K562 (cell line): ENCODE data around the gene KRTAP10-6. TPM values are rescaled to one million over a fixed set of nuclear protein-coding genes. Genes with fewer than 3 reads are reported as not detected.
A peak's percentile ranks its signal among the peaks of the same experiment; 100 is the strongest.

Experiments
- ATAC-seq: fragments of 200-7000 bp; cut with Tn5 transposase; 3 replicates; pipeline ENCODE4 v1.9.1; 2020; ENCODE audit warnings: moderate library complexity
- BruUV-seq: library from RNA; stranded (reverse); fragments of 400-500 nt; replicated peaks from 2 replicates; lab custom pipeline; 2021; lab: Mats Ljungman, UMichigan
- CTCF ChIA-PET: fragments of 300-600 bp; formaldehyde crosslinking; extraction: SDS; loops from one replicate; lab custom pipeline; 2021; ENCODE audit warnings: low intra/inter-chr PET ratio; lab: Yijun Ruan, JAX
- POLR2A ChIA-PET: fragments of 300-600, 350-650 bp; sonication (Branson Sonifier 250); formaldehyde crosslinking; extraction: SDS; loops from one replicate; lab custom pipeline; 2021; ENCODE audit warnings: antibody characterized with exemption, inconsistent platforms; lab: Yijun Ruan, JAX
- DNase-seq, 4 experiments: peaks; one replicate each; pipeline versions ENCODE4 v3.0.0 to v3.0.0-alpha.2; 2011 to 2018; ENCODE audit warnings: low spot score in 3 of 4, mixed read lengths in 3 of 4; ENCODE audit errors: extremely low read depth in 1 of 4
- FAIRE-seq: peaks from 2 replicates; lab custom pipeline; 2011; peaks lifted over from hg19 to GRCh38; lab: Jason Lieb, UNC
- H2AFZ ChIP-seq: 2 replicates; pipeline ENCODE4 v1.6.0; 2011; ENCODE audit warnings: low read depth, low read length, control low read depth, inconsistent platforms
- H3K27ac ChIP-seq: fragments of 200-600 bp; 3 replicates; pipeline ENCODE4 v1.8.0; 2011; ENCODE audit warnings: low read depth, mild to moderate bottlenecking, control low read depth, inconsistent platforms, low read length, moderate library complexity, mixed read lengths; ENCODE audit errors: extremely low read depth
- H3K27me3 ChIP-seq, 2 experiments: fragments of 300-600 bp in 1 of 2; 2 replicates in 1 of 2; 3 replicates in 1 of 2; pipeline versions ENCODE4 v1.6.0 to v1.8.0; 2011; ENCODE audit warnings: inconsistent platforms in 2 of 2, low read length in 2 of 2, mild to moderate bottlenecking in 1 of 2, mixed read lengths in 1 of 2, moderate library complexity in 1 of 2; ENCODE audit not compliant: control insufficient read depth in 2 of 2, insufficient read depth in 2 of 2
- H3K36me3 ChIP-seq: fragments of 300-600 bp; 3 replicates; pipeline ENCODE4 v1.8.0; 2011; ENCODE audit warnings: mild to moderate bottlenecking, low read length, inconsistent platforms; ENCODE audit not compliant: control insufficient read depth, insufficient read depth
- H3K4me1 ChIP-seq, 2 experiments: fragments of 200-600 bp in 1 of 2; replicated peaks in 1 of 2; 2 replicates in 1 of 2; 3 replicates in 1 of 2; pipeline versions ENCODE4 v1.5.1 to v1.8.0; 2011; ENCODE audit warnings: inconsistent platforms in 2 of 2, low read length in 2 of 2, mild to moderate bottlenecking in 1 of 2, mixed read lengths in 1 of 2, moderate library complexity in 1 of 2; ENCODE audit not compliant: control insufficient read depth in 2 of 2, insufficient read depth in 2 of 2
- H3K4me2 ChIP-seq: 2 replicates; pipeline ENCODE4 v1.6.1; 2011; ENCODE audit warnings: low read length, control low read depth, inconsistent platforms, mixed read lengths; ENCODE audit not compliant: insufficient read depth
- H3K4me3 ChIP-seq: fragments of 200-600 bp; sonication (generic), shearing (Covaris generic); 2 replicates; pipeline ENCODE4 v1.5.1; 2016; ENCODE audit warnings: control low read depth, inconsistent platforms
- H3K79me2 ChIP-seq: fragments of 200-600 bp; 3 replicates; pipeline ENCODE4 v1.8.0; 2011; ENCODE audit warnings: low read length, inconsistent platforms; ENCODE audit not compliant: control insufficient read depth, insufficient read depth
- H3K9ac ChIP-seq, 2 experiments: 2 replicates each; pipeline versions ENCODE4 v1.6.0 to v1.6.1; 2011; ENCODE audit warnings: low read depth in 2 of 2, low read length in 2 of 2, control low read depth in 1 of 2, inconsistent platforms in 1 of 2, mild to moderate bottlenecking in 1 of 2, mixed read lengths in 1 of 2; ENCODE audit not compliant: insufficient read depth in 1 of 2
- H3K9me1 ChIP-seq: one replicate; pipeline ENCODE4 v1.6.0; 2011; ENCODE audit warnings: inconsistent platforms, mild to moderate bottlenecking, low read length, moderate library complexity; ENCODE audit not compliant: control insufficient read depth, insufficient read depth
- H3K9me3 ChIP-seq: replicated peaks from 2 replicates; pipeline ENCODE4 v1.5.1; 2011; ENCODE audit warnings: low read depth, low read length, inconsistent platforms; ENCODE audit not compliant: control insufficient read depth, insufficient read depth
- H4K20me1 ChIP-seq: replicated peaks from 2 replicates; pipeline ENCODE4 v1.6.1; 2011; ENCODE audit warnings: low read length, inconsistent platforms, mixed read lengths; ENCODE audit not compliant: control insufficient read depth, insufficient read depth
- ARID1B ChIP-seq: fragments of 450-650 bp; IDR thresholded peaks from 2 replicates; pipeline ENCODE4 v1.6.1; 2016; ENCODE audit warnings: antibody characterized with exemption, mild to moderate bottlenecking, inconsistent platforms
- CBFB ChIP-seq: sonication (generic); formaldehyde crosslinking; IDR thresholded peaks from 2 replicates; pipeline ENCODE4 v1.4.0; 2020; ENCODE audit warnings: mild to moderate bottlenecking, missing genetic modification reagents
- MEIS2 ChIP-seq: fragments of 450-650 bp; IDR thresholded peaks from 2 replicates; pipeline ENCODE4 v1.6.1; 2014; ENCODE audit warnings: mild to moderate bottlenecking; ENCODE audit not compliant: partially characterized antibody
- MYNN ChIP-seq, 2 experiments: sonication (generic); formaldehyde crosslinking in 1 of 2; IDR thresholded peaks; 2 replicates each; pipeline versions ENCODE4 v1.5.0 to v1.6.1; 2016 to 2020; ENCODE audit warnings: antibody characterized with exemption in 1 of 2, missing genetic modification reagents in 1 of 2
- NR4A1 ChIP-seq, 2 experiments: fragments of 250-450 bp in 1 of 2; fragments of 450-650 bp in 1 of 2; sonication (Bioruptor Pico) in 1 of 2; IDR thresholded peaks; 2 replicates each; pipeline versions ENCODE4 v1.4.0 to v1.6.1; 2016 to 2020; ENCODE audit warnings: mild to moderate bottlenecking in 2 of 2, missing compliant biosample characterization in 1 of 2, missing genetic modification characterization in 1 of 2, moderate library complexity in 1 of 2
- PHTF2 ChIP-seq: fragments of 250-450 bp; sonication (Bioruptor Pico); IDR thresholded peaks from 2 replicates; pipeline ENCODE4 v1.5.0; 2021; ENCODE audit warnings: mild to moderate bottlenecking
- PML ChIP-seq: IDR thresholded peaks from 2 replicates; pipeline ENCODE4 v1.6.1; 2012; ENCODE audit warnings: low read length, inconsistent platforms
- POLR3G ChIP-seq: IDR thresholded peaks from 2 replicates; pipeline ENCODE4 v1.6.1; 2011; ENCODE audit not compliant: insufficient read length, insufficient replicate concordance; ENCODE audit errors: extremely low read depth
- RFX5 ChIP-seq: IDR thresholded peaks from 2 replicates; pipeline ENCODE4 v1.6.1; 2011; ENCODE audit warnings: low read depth, mild to moderate bottlenecking, improper control_type of control experiment, low read length
- ZFP1 ChIP-seq: fragments of 450-650 bp; formaldehyde crosslinking; IDR thresholded peaks from 2 replicates; pipeline ENCODE4 v1.4.0; 2020; ENCODE audit warnings: mild to moderate bottlenecking, mixed read lengths
- ZNF175 ChIP-seq: fragments of 200-800 bp; sonication (Bioruptor generic); IDR thresholded peaks from 2 replicates; pipeline ENCODE4 v1.6.1; 2016; ENCODE audit warnings: low read depth, mild to moderate bottlenecking, missing genetic modification characterization, missing compliant biosample characterization
- ZNF184 ChIP-seq: sonication (generic); formaldehyde crosslinking; IDR thresholded peaks from 2 replicates; pipeline ENCODE4 v1.5.0; 2020; ENCODE audit warnings: missing genetic modification reagents
- ZNF57 ChIP-seq: fragments of 450-650 bp; formaldehyde crosslinking; IDR thresholded peaks from 2 replicates; pipeline ENCODE4 v1.4.0; 2020; ENCODE audit warnings: mild to moderate bottlenecking, moderate library complexity
- ZNF830 ChIP-seq: fragments of 250-450 bp; sonication (Bioruptor Pico); IDR thresholded peaks from 2 replicates; pipeline ENCODE4 v1.5.0; 2021; ENCODE audit warnings: mild to moderate bottlenecking
- WGBS: fragments of 100-300 bp; shearing (Covaris generic); methylation state at CpG from one replicate; pipeline ENCODE4 v1.1.6; 2016; ENCODE audit warnings: low coverage, mixed read lengths; ENCODE audit not compliant: insufficient coverage; ENCODE audit errors: missing lambda C conversion rate; 5-methylcytosine and 5-hydroxymethylcytosine counted together
- in situ Hi-C: fragments of 300-500 bp; cut with MboI; formaldehyde crosslinking; loops from 4 replicates; pipeline ENCODE4 v1.15.0; 2018; ENCODE audit warnings: inconsistent platforms, mixed read lengths
- intact Hi-C: fragments of 100-400 bp; cut with micrococcal nuclease; formaldehyde crosslinking; loops from 2 replicates; pipeline ENCODE4 v1.14.2; 2022
- polyA plus RNA-seq, 8 experiments: library from polyadenylated mRNA; depleted of rRNA in 4 of 8; stranded (reverse) in 5 of 8; unstranded in 3 of 8; fragments of >200 nt; fragmentation: Nextera tagmentation in 2 of 8; fragmentation: Illumina TruSeq in 1 of 8; extraction: Ambion mirVana in 2 of 8; extraction: Trizol in 1 of 8; gene quantifications; 2 replicates each; pipeline versions ENCODE4 v1.2.1 to v1.2.3, GENCODE V29; 2011 to 2014; ENCODE audit warnings: inconsistent platforms in 1 of 8, missing spikeins in 1 of 8
- total RNA-seq, 7 experiments: library from RNA; depleted of rRNA in 6 of 7; stranded (reverse); fragments of >200 nt in 6 of 7; fragmentation: Illumina TruSeq in 2 of 7; extraction: Trizol in 2 of 7; gene quantifications; 2 replicates each; pipeline versions ENCODE4 v1.2.1 to v1.2.3, GENCODE V29; 2011 to 2021; ENCODE audit warnings: low replicate concordance in 1 of 7
- TF ChIP-seq, protein P1 (sequence below): fragments of 250-450 bp; sonication (Bioruptor Pico); IDR thresholded peaks from 2 replicates; pipeline ENCODE4 v1.8.0; 2021; ENCODE audit warnings: moderate library complexity, mild to moderate bottlenecking, inconsistent platforms
- TF ChIP-seq, protein P2 (sequence below): fragments of 450-650 bp; formaldehyde crosslinking; IDR thresholded peaks from 2 replicates; pipeline ENCODE4 v1.4.0; 2022; ENCODE audit warnings: mild to moderate bottlenecking, moderate library complexity
- TF ChIP-seq, protein P3 (sequence below): sonication (generic); formaldehyde crosslinking; IDR thresholded peaks from 2 replicates; pipeline ENCODE4 v1.8.0; 2022; ENCODE audit warnings: missing genetic modification reagents, mild to moderate bottlenecking, borderline replicate concordance
- TF ChIP-seq, protein P4 (sequence below): fragments of 200-400 bp; formaldehyde crosslinking; IDR thresholded peaks from 2 replicates; pipeline ENCODE4 v1.6.1; 2017; ENCODE audit warnings: mild to moderate bottlenecking, low read depth, low read length, moderate library complexity

The KRTAP10-6 gene
- total and polyA plus RNA-seq, 9 of the 15 experiments (the other 6 are each of a cell fraction or from before 2014, with no cell fraction given), result not detected

- no peak overlapping the region for H2AFZ ChIP-seq
- no peak overlapping the region for H3K27ac ChIP-seq
- ATAC-seq, result no peak
- TF ChIP-seq, protein P1, sequence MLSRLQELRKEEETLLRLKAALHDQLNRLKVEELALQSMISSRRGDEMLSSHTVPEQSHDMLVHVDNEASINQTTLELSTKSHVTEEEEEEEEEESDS (CRISPR knock-in tag), result no peak
- no peak for TF ChIP-seq CBFB (CRISPR knock-in tag)
- TF ChIP-seq ZNF57 (CRISPR knock-in tag), result no peak
- TF ChIP-seq, protein P2, sequence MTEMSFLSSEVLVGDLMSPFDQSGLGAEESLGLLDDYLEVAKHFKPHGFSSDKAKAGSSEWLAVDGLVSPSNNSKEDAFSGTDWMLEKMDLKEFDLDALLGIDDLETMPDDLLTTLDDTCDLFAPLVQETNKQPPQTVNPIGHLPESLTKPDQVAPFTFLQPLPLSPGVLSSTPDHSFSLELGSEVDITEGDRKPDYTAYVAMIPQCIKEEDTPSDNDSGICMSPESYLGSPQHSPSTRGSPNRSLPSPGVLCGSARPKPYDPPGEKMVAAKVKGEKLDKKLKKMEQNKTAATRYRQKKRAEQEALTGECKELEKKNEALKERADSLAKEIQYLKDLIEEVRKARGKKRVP (CRISPR knock-in tag), result no peak
- no peak for TF ChIP-seq POLR3G
- TF ChIP-seq ZNF175 (CRISPR knock-in tag), result no peak
- no peak for TF ChIP-seq MYNN (IDR thresholded peaks at IDR 0.05)
- no peak for TF ChIP-seq MYNN (CRISPR knock-in tag; IDR thresholded peaks at IDR 0.05)
- no peak for TF ChIP-seq ZFP1 (CRISPR knock-in tag)
- TF ChIP-seq MEIS2, result no peak
- no peak for TF ChIP-seq ZNF184 (CRISPR knock-in tag)
- TF ChIP-seq, protein P3, sequence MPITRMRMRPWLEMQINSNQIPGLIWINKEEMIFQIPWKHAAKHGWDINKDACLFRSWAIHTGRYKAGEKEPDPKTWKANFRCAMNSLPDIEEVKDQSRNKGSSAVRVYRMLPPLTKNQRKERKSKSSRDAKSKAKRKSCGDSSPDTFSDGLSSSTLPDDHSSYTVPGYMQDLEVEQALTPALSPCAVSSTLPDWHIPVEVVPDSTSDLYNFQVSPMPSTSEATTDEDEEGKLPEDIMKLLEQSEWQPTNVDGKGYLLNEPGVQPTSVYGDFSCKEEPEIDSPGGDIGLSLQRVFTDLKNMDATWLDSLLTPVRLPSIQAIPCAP (CRISPR knock-in tag), result no peak
- no peak for TF ChIP-seq PML
- TF ChIP-seq, protein P4, sequence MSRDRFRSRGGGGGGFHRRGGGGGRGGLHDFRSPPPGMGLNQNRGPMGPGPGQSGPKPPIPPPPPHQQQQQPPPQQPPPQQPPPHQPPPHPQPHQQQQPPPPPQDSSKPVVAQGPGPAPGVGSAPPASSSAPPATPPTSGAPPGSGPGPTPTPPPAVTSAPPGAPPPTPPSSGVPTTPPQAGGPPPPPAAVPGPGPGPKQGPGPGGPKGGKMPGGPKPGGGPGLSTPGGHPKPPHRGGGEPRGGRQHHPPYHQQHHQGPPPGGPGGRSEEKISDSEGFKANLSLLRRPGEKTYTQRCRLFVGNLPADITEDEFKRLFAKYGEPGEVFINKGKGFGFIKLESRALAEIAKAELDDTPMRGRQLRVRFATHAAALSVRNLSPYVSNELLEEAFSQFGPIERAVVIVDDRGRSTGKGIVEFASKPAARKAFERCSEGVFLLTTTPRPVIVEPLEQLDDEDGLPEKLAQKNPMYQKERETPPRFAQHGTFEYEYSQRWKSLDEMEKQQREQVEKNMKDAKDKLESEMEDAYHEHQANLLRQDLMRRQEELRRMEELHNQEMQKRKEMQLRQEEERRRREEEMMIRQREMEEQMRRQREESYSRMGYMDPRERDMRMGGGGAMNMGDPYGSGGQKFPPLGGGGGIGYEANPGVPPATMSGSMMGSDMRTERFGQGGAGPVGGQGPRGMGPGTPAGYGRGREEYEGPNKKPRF, result no peak
- TF ChIP-seq ARID1B, result no peak
- TF ChIP-seq PHTF2, result no peak
- TF ChIP-seq RFX5, result no peak
- no peak for TF ChIP-seq NR4A1 (CRISPR knock-in tag; IDR thresholded peaks at IDR 0.05)
- no peak for TF ChIP-seq NR4A1 (tag; IDR thresholded peaks at IDR 0.05)
- TF ChIP-seq ZNF830, result no peak
- no peaks in the 10 kb centered on the region for H3K36me3 ChIP-seq
- peaks cover 20 to 57% of the 10 kb centered on the region in 2 experiments; a peak in 4 of 5 replicates for H3K27me3 ChIP-seq
- H3K9me1 ChIP-seq, result no peaks in the 10 kb centered on the region
- H3K4me3 ChIP-seq, result no peak overlapping the region
- H3K9me3 ChIP-seq, result no peaks in the 10 kb centered on the region; the same call in 1 of the 2 replicates
- peaks cover 0 to 24% of the 10 kb centered on the region in 2 experiments; a peak in 1 of 5 replicates for H3K4me1 ChIP-seq
- H3K79me2 ChIP-seq, result no peaks in the 10 kb centered on the region
- intact Hi-C loops, result no loop called here
- DNase-seq, result no peak
- in situ Hi-C loops, result no loop called here
- H3K9ac ChIP-seq, result 0 out of 4 replicates have a peak overlapping the region, but pooled peaks of 1 of the 2 experiments have one; percentile 28
- no peak overlapping the region for H3K4me2 ChIP-seq
- no peak for FAIRE-seq
- BruUV-seq, result no TSS peak
- ChIA-PET CTCF (no interaction called here), POLR2A (interaction anchor here (0.6 kb wide), 1 partner anchor 18 kb away, joined by 3 read pairs; no protein-coding TSS in a partner anchor)
- H4K20me1 ChIP-seq, result no peaks in the 10 kb centered on the region
- WGBS, result 8% methylated on average over 40 of the region's 40 CpGs
Measured at GRCh38 chr21:44571844-44572782, 20.2 kb downstream of the KRTAP10-6 start.
